ENCODE results near the gene BRAP. TPM values are rescaled to one million over a fixed set of nuclear protein-coding genes. Genes with fewer than 3 reads are reported as not detected.
"Not testable (repeated sequence)": the region's sequence is repeated elsewhere in the genome, so short reads cannot be mapped to it uniquely, and the experiment has no call there.

BRAP gene
- polyA plus RNA-seq, 1 donor (not counting 4 experiments of a cell fraction or from before 2014, with no cell fraction given): 19.5 TPM

- Histone ChIP-seq H4K20me1 (ENCODE audit: control insufficient read depth, extremely low read depth, insufficient read depth, low read length) (no peaks in the 10 kb centered on the region), H3K9ac (ENCODE audit: control insufficient read depth, extremely low read depth, insufficient read depth, low read length) (no peak overlapping the region), H3K4me2 (ENCODE audit: control insufficient read depth, extremely low read depth, insufficient read depth, low read depth, low read length) (no peak overlapping the region), H2AFZ (ENCODE audit: control insufficient read depth, low read length) (no peak overlapping the region), H3K36me3 (ENCODE audit: control insufficient read depth in 2 of 2, extremely low read depth in 1 of 2, insufficient read depth in 2 of 2, low read length in 2 of 2) (no peaks in the 10 kb centered on the region), H3K4me3 (ENCODE audit: control insufficient read depth in 2 of 3, extremely low read depth in 1 of 3, insufficient read depth in 2 of 3, low read depth in 1 of 3, low read length in 3 of 3) (no peak overlapping the region), H3K79me2 (ENCODE audit: control insufficient read depth, insufficient read depth, low read length) (peaks cover 15% of the 10 kb centered on the region), H3K4me1 (ENCODE audit: control insufficient read depth, extremely low read depth, insufficient read depth, low read length) (peaks cover 9% of the 10 kb centered on the region), H3K9me3 (ENCODE audit: control insufficient read depth, low read depth, low read length) (no peaks in the 10 kb centered on the region), H3K27ac (ENCODE audit: control insufficient read depth, insufficient read depth, low read length) (no peak overlapping the region), H3K27me3 (ENCODE audit: control insufficient read depth, extremely low read depth, insufficient read depth, low read length) (no peaks in the 10 kb centered on the region), H3K9me1 (ENCODE audit: control insufficient read depth, extremely low read depth, insufficient read depth, low read length) (no peaks in the 10 kb centered on the region)
- dilution Hi-C loops (cut with MboI; ENCODE audit: extremely low pct_ligation_motif_present, low sequenced_read_pairs): no loop called here
- DNase-seq (ENCODE audit: low read depth, low spot score) (no peak), FAIRE-seq (peak; percentile 9)
- TF ChIP-seq EZH2 (IDR thresholded peaks at IDR 0.05; ENCODE audit: low read length) (no peak), CTCF (optimal IDR thresholded peaks at IDR 0.05 in 1 of 3, IDR thresholded peaks at IDR 0.05 in 1 of 3, conservative IDR thresholded peaks at IDR 0.05 in 1 of 3; ENCODE audit: extremely low read depth in 1 of 3, insufficient read depth in 2 of 3, low read length in 3 of 3) (no peak)
Observed at GRCh38 chr12:111602348-111602747, 83.4 kb downstream of the BRAP start.

GRCh38 chr12:111600986-111601385, 84.8 kb downstream of the BRAP start:
- FAIRE-seq; H3K36me3 ChIP-seq (ENCODE audit: control insufficient read depth in 2 of 2, extremely low read depth in 1 of 2, insufficient read depth in 2 of 2, low read length in 2 of 2); H4K20me1 ChIP-seq (ENCODE audit: control insufficient read depth, extremely low read depth, insufficient read depth, low read length); H3K4me3 ChIP-seq (ENCODE audit: control insufficient read depth in 2 of 3, extremely low read depth in 1 of 3, insufficient read depth in 2 of 3, low read depth in 1 of 3, low read length in 3 of 3); H3K9me1 ChIP-seq (ENCODE audit: control insufficient read depth, extremely low read depth, insufficient read depth, low read length); dilution Hi-C loops (cut with MboI; ENCODE audit: extremely low pct_ligation_motif_present, low sequenced_read_pairs); H3K9ac ChIP-seq (ENCODE audit: control insufficient read depth, extremely low read depth, insufficient read depth, low read length); H3K27me3 ChIP-seq (ENCODE audit: control insufficient read depth, extremely low read depth, insufficient read depth, low read length); H3K9me3 ChIP-seq (ENCODE audit: control insufficient read depth, low read depth, low read length); H3K4me2 ChIP-seq (ENCODE audit: control insufficient read depth, extremely low read depth, insufficient read depth, low read depth, low read length); DNase-seq (ENCODE audit: low read depth, low spot score); H2AFZ ChIP-seq (ENCODE audit: control insufficient read depth, low read length); H3K27ac ChIP-seq (ENCODE audit: control insufficient read depth, insufficient read depth, low read length): not testable (repeated sequence)
- Histone ChIP-seq H3K79me2 (ENCODE audit: control insufficient read depth, insufficient read depth, low read length) (peaks cover 28% of the 10 kb centered on the region), H3K4me1 (ENCODE audit: control insufficient read depth, extremely low read depth, insufficient read depth, low read length) (peaks cover 20% of the 10 kb centered on the region)

GRCh38 chr12:111600205-111600642, 85.5 kb downstream of the BRAP start:
- Histone ChIP-seq H3K4me3 (ENCODE audit: control insufficient read depth in 2 of 3, extremely low read depth in 1 of 3, insufficient read depth in 2 of 3, low read depth in 1 of 3, low read length in 3 of 3) (peak overlapping the region; percentile 79 to 94 (median 87)), H2AFZ (ENCODE audit: control insufficient read depth, low read length) (peak overlapping the region; percentile 91), H3K9me3 (ENCODE audit: control insufficient read depth, low read depth, low read length) (no peaks in the 10 kb centered on the region), H3K4me1 (ENCODE audit: control insufficient read depth, extremely low read depth, insufficient read depth, low read length) (peaks cover 23% of the 10 kb centered on the region), H3K27me3 (ENCODE audit: control insufficient read depth, extremely low read depth, insufficient read depth, low read length) (no peaks in the 10 kb centered on the region), H4K20me1 (ENCODE audit: control insufficient read depth, extremely low read depth, insufficient read depth, low read length) (peaks cover 13% of the 10 kb centered on the region), H3K9me1 (ENCODE audit: control insufficient read depth, extremely low read depth, insufficient read depth, low read length) (peaks cover 3% of the 10 kb centered on the region), H3K27ac (ENCODE audit: control insufficient read depth, insufficient read depth, low read length) (peak overlapping the region; percentile 88), H3K9ac (ENCODE audit: control insufficient read depth, extremely low read depth, insufficient read depth, low read length) (peak overlapping the region; percentile 92), H3K36me3 (ENCODE audit: control insufficient read depth in 2 of 2, extremely low read depth in 1 of 2, insufficient read depth in 2 of 2, low read length in 2 of 2) (no peaks in the 10 kb centered on the region), H3K4me2 (ENCODE audit: control insufficient read depth, extremely low read depth, insufficient read depth, low read depth, low read length) (peak overlapping the region; percentile 94), H3K79me2 (ENCODE audit: control insufficient read depth, insufficient read depth, low read length) (peaks cover 36% of the 10 kb centered on the region)
- DNase-seq (ENCODE audit: low read depth, low spot score): no peak
- no peak for TF ChIP-seq CTCF (optimal IDR thresholded peaks at IDR 0.05 in 1 of 3, IDR thresholded peaks at IDR 0.05 in 1 of 3, conservative IDR thresholded peaks at IDR 0.05 in 1 of 3; ENCODE audit: extremely low read depth in 1 of 3, insufficient read depth in 2 of 3, low read length in 3 of 3)
- no peak for TF ChIP-seq EZH2 (IDR thresholded peaks at IDR 0.05; ENCODE audit: low read length)
- dilution Hi-C loops (cut with MboI; ENCODE audit: extremely low pct_ligation_motif_present, low sequenced_read_pairs): no loop called here
- FAIRE-seq: no peak

All from keratinocyte (primary cell).